Tibial nerve (tissue), 4 donors: ENCODE data around the gene GGCX.

Experiments used
- CTCF ChIP-seq, 5 experiments: fragments of 200-600 bp in 3 of 5; fragments of 450-650 bp in 2 of 5; sonication (generic) in 3 of 5; IDR thresholded peaks; one replicate each; pipeline ENCODE4 v1.5.1; 2016 to 2019; ENCODE audit warnings: antibody characterized with exemption in 5 of 5, mild to moderate bottlenecking in 3 of 5, moderate library complexity in 2 of 5
- EP300 ChIP-seq, 2 donors: sonication (generic); formaldehyde crosslinking; IDR thresholded peaks; one replicate each; pipeline ENCODE4 v1.6.1; 2017; ENCODE audit warnings: antibody characterized with exemption in 2 of 2, mild to moderate bottlenecking in 1 of 2
- POLR2A ChIP-seq, 2 donors: fragments of 450-650 bp; IDR thresholded peaks; one replicate each; pipeline ENCODE4 v1.6.1; 2017; ENCODE audit warnings: antibody characterized with exemption in 2 of 2, mild to moderate bottlenecking in 2 of 2, moderate library complexity in 2 of 2

GRCh38 chr2:85589982-85590791 lies 28.9 kb upstream of the GGCX start:
- TF ChIP-seq CTCF (IDR thresholded peaks at IDR 0.05): peak in 1 of 5 experiments; percentile 5
- TF ChIP-seq POLR2A (IDR thresholded peaks at IDR 0.05): no peak
- peak in 1 of 2 donors; percentile 50 for TF ChIP-seq EP300 (IDR thresholded peaks at IDR 0.05)
